Osteoblast (primary cell): ENCODE data around the gene HAUS8. TPM values are rescaled to one million over a fixed set of nuclear protein-coding genes. Genes with fewer than 3 reads are reported as not detected.
A peak's percentile ranks its signal among the peaks of the same experiment; 100 is the strongest.

ENCODE experiments used
- DNase-seq: peaks from one replicate; pipeline ENCODE4 v3.0.0; 2011; ENCODE audit warnings: low spot score, mixed read lengths; ENCODE audit not compliant: insufficient read length; ENCODE audit errors: missing footprints
- H2AFZ ChIP-seq: 2 replicates; pipeline ENCODE4 v1.6.0; 2011; ENCODE audit warnings: mild to moderate bottlenecking, low read length
- H3K27ac ChIP-seq: 2 replicates; pipeline ENCODE4 v1.5.1; 2011; ENCODE audit warnings: mild to moderate bottlenecking, low read depth, low read length, moderate library complexity
- H3K27me3 ChIP-seq: 2 replicates; pipeline ENCODE4 v1.6.0; 2012; ENCODE audit warnings: mild to moderate bottlenecking, control low read depth, inconsistent platforms, low read length, moderate library complexity; ENCODE audit not compliant: insufficient read depth
- H3K36me3 ChIP-seq: 2 replicates; pipeline ENCODE4 v1.5.1; 2011; ENCODE audit warnings: mild to moderate bottlenecking, low read length, control low read depth, moderate library complexity; ENCODE audit not compliant: insufficient read depth
- H3K4me1 ChIP-seq: 2 replicates; pipeline ENCODE4 v1.5.1; 2011; ENCODE audit warnings: mild to moderate bottlenecking, low read length, control low read depth, moderate library complexity; ENCODE audit not compliant: insufficient read depth
- H3K4me2 ChIP-seq: 2 replicates; pipeline ENCODE4 v1.6.0; 2011; ENCODE audit warnings: mild to moderate bottlenecking, low read length; ENCODE audit not compliant: insufficient read depth
- H3K4me3 ChIP-seq: fragments of 200-600 bp; sonication (generic); 3 replicates; pipeline ENCODE4 v1.5.1; 2012; ENCODE audit warnings: mild to moderate bottlenecking, low read length, inconsistent platforms; ENCODE audit not compliant: insufficient read depth
- H3K79me2 ChIP-seq: 2 replicates; pipeline ENCODE4 v1.6.0; 2012; ENCODE audit warnings: mild to moderate bottlenecking, low read length, control low read depth, inconsistent platforms; ENCODE audit not compliant: insufficient read depth
- H3K9me3 ChIP-seq: 2 replicates; pipeline ENCODE4 v1.5.1; 2011; ENCODE audit warnings: low read depth, low read length, control low read depth
- H4K20me1 ChIP-seq: 2 replicates; pipeline ENCODE4 v1.6.0; 2012; ENCODE audit warnings: mild to moderate bottlenecking, low read length, control low read depth; ENCODE audit not compliant: insufficient read depth
- CTCF ChIP-seq: IDR thresholded peaks from 2 replicates; pipeline ENCODE4 v1.5.1; 2011; ENCODE audit warnings: mild to moderate bottlenecking, low read depth, low read length, moderate library complexity; ENCODE audit errors: extremely low read depth
- total RNA-seq: library from RNA; depleted of rRNA; stranded (reverse); fragments of >200 nt; gene quantifications from 2 replicates; pipeline ENCODE4 v1.2.3, GENCODE V29; 2012

Gene HAUS8
- total RNA-seq, 1 donor, result 1.8 TPM

GRCh38 chr19:17103177-17103576, 27.9 kb upstream of the HAUS8 start:
- Histone ChIP-seq H4K20me1 (peaks cover 22% of the 10 kb centered on the region), H3K36me3 (peaks cover 37% of the 10 kb centered on the region), H3K27me3 (no peaks in the 10 kb centered on the region), H2AFZ (no peak overlapping the region), H3K4me3 (no peak overlapping the region), H3K4me2 (no peak overlapping the region), H3K79me2 (peaks cover 92% of the 10 kb centered on the region), H3K4me1 (peaks cover 8% of the 10 kb centered on the region), H3K9me3 (no peaks in the 10 kb centered on the region), H3K27ac (peak overlapping the region; percentile 33)
- TF ChIP-seq CTCF, result peak; percentile 73
- peak; percentile 91 for DNase-seq

DNA sequence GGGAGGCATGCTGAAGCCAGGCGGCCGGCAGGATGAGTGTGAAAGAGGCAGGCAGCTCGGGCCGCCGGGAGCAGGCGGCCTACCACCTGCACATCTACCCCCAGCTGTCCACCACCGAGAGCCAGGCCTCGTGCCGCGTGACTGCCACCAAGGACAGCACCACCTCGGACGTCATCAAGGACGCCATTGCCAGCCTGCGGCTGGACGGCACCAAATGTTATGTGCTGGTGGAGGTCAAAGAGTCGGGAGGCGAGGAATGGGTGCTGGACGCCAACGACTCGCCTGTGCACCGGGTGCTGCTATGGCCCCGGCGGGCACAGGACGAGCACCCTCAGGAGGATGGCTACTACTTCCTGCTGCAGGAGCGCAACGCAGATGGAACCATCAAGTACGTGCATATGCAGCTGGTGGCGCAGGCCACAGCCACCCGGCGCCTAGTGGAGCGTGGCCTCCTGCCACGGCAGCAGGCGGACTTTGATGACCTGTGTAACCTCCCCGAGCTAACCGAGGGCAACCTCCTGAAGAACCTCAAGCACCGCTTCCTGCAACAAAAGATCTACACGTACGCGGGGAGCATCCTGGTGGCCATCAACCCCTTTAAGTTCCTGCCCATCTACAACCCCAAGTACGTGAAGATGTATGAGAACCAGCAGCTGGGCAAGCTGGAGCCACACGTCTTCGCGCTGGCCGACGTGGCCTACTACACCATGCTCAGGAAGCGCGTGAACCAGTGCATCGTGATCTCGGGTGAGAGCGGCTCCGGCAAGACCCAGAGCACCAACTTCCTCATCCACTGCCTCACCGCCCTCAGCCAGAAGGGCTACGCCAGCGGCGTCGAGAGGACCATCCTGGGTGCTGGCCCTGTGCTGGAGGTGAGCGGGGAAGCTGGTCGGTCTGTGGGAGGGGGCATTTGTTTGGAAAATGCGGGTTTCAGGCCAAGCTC, 26.7 kb upstream of the HAUS8 start:
- Histone ChIP-seq H4K20me1 (peaks cover 24% of the 10 kb centered on the region), H3K27ac (no peak overlapping the region), H3K4me2 (no peak overlapping the region), H3K9me3 (no peaks in the 10 kb centered on the region), H3K4me1 (peaks cover 7% of the 10 kb centered on the region), H3K79me2 (peaks cover 94% of the 10 kb centered on the region), H3K36me3 (peaks cover 37% of the 10 kb centered on the region), H3K27me3 (no peaks in the 10 kb centered on the region), H3K4me3 (no peak overlapping the region), H2AFZ (no peak overlapping the region)
- DNase-seq, result peak; percentile 32
- no peak for TF ChIP-seq CTCF

- H3K27ac ChIP-seq, result no peak overlapping the region
Observed at GRCh38 chr19:17098326-17098725, 23.1 kb upstream of the HAUS8 start.

More at GRCh38 chr19:17098326-17098725, 23.1 kb upstream of the HAUS8 start:
- peak; percentile 5 for DNase-seq
- peaks cover 16% of the 10 kb centered on the region for H3K4me1 ChIP-seq
- H3K79me2 ChIP-seq, result peaks cover 96% of the 10 kb centered on the region
- H3K4me2 ChIP-seq, result no peak overlapping the region
- H2AFZ ChIP-seq, result no peak overlapping the region
- no peaks in the 10 kb centered on the region for H3K9me3 ChIP-seq
- peaks cover 19% of the 10 kb centered on the region for H4K20me1 ChIP-seq
- no peak overlapping the region for H3K4me3 ChIP-seq
- no peaks in the 10 kb centered on the region for H3K27me3 ChIP-seq
- peaks cover 26% of the 10 kb centered on the region for H3K36me3 ChIP-seq
- TF ChIP-seq CTCF, result no peak
